H9 (cell line): ENCODE measurements around the gene AGO1. TPM values are rescaled to one million over a fixed set of nuclear protein-coding genes. Genes with fewer than 3 reads are reported as not detected.
A peak's percentile ranks its signal among the peaks of the same experiment; 100 is the strongest.

Source experiments
- DNase-seq: peaks from one replicate; pipeline ENCODE4 v3.0.0-alpha.2; 2017
- H2AFZ ChIP-seq: one replicate; pipeline ENCODE4 v1.6.1; 2013; ENCODE audit warnings: mild to moderate bottlenecking, low read length, control low read depth, moderate library complexity
- H2AK5ac ChIP-seq: 2 replicates; pipeline ENCODE4 v1.6.1; 2013; ENCODE audit warnings: low read length, control low read depth, mixed read lengths; ENCODE audit not compliant: insufficient read length
- H2BK120ac ChIP-seq: one replicate; pipeline ENCODE4 v1.6.1; 2013; ENCODE audit warnings: low read depth, mild to moderate bottlenecking, low read length, control low read depth, inconsistent platforms; ENCODE audit not compliant: poor library complexity, severe bottlenecking
- H2BK12ac ChIP-seq: 2 replicates; pipeline ENCODE4 v1.6.1; 2013; ENCODE audit warnings: low read length, control low read depth, mixed read lengths, low read depth; ENCODE audit not compliant: insufficient read length
- H2BK15ac ChIP-seq: 2 replicates; pipeline ENCODE4 v1.6.1; 2013; ENCODE audit warnings: low read depth, low read length, control low read depth
- H2BK20ac ChIP-seq: one replicate; pipeline ENCODE4 v1.6.1; 2013; ENCODE audit warnings: low read depth, mild to moderate bottlenecking, low read length, control low read depth, inconsistent platforms; ENCODE audit not compliant: poor library complexity, severe bottlenecking
- H2BK5ac ChIP-seq: 2 replicates; pipeline ENCODE4 v1.6.1; 2013; ENCODE audit warnings: low read length, control low read depth, mixed read lengths; ENCODE audit not compliant: insufficient read length
- H3K14ac ChIP-seq: 2 replicates; pipeline ENCODE4 v1.6.1; 2013; ENCODE audit warnings: low read length, control low read depth; ENCODE audit not compliant: insufficient read depth
- H3K18ac ChIP-seq: 2 replicates; pipeline ENCODE4 v1.6.1; 2013; ENCODE audit warnings: low read depth, mild to moderate bottlenecking, mixed read lengths, low read length, control low read depth; ENCODE audit not compliant: insufficient read length
- H3K23ac ChIP-seq: 2 replicates; pipeline ENCODE4 v1.6.1; 2013; ENCODE audit warnings: low read length, control low read depth, mixed read lengths, low read depth; ENCODE audit not compliant: insufficient read length
- H3K23me2 ChIP-seq: 2 replicates; pipeline ENCODE4 v1.6.1; 2013; ENCODE audit warnings: low read depth, mild to moderate bottlenecking, mixed read lengths, low read length, control low read depth; ENCODE audit not compliant: insufficient read length, poor library complexity, severe bottlenecking
- H3K27ac ChIP-seq: 2 replicates; pipeline ENCODE4 v1.5.1; 2013; ENCODE audit warnings: low read length, control low read depth, mixed read lengths, low read depth; ENCODE audit not compliant: insufficient read length
- H3K27me3 ChIP-seq: 2 replicates; pipeline ENCODE4 v1.6.1; 2013; ENCODE audit warnings: low read length, control low read depth, inconsistent platforms; ENCODE audit not compliant: insufficient read depth
- H3K4ac ChIP-seq: 2 replicates; pipeline ENCODE4 v1.6.1; 2013; ENCODE audit warnings: low read depth, mild to moderate bottlenecking, control low read depth, inconsistent platforms, low read length, moderate library complexity
- H3K4me1 ChIP-seq: 2 replicates; pipeline ENCODE4 v1.6.1; 2013; ENCODE audit warnings: low read length, control low read depth, inconsistent platforms; ENCODE audit not compliant: insufficient read depth
- H3K4me2 ChIP-seq: 2 replicates; pipeline ENCODE4 v1.6.1; 2013; ENCODE audit warnings: low read length, control low read depth, mixed read lengths; ENCODE audit not compliant: insufficient read length, insufficient read depth
- H3K56ac ChIP-seq: 2 replicates; pipeline ENCODE4 v1.6.1; 2013; ENCODE audit warnings: low read depth, mild to moderate bottlenecking, mixed read lengths, low read length, control low read depth; ENCODE audit not compliant: insufficient read length
- H3K79me1 ChIP-seq: 2 replicates; pipeline ENCODE4 v1.6.1; 2013; ENCODE audit warnings: low read depth, mild to moderate bottlenecking, moderate library complexity, low read length, control low read depth, inconsistent platforms; ENCODE audit not compliant: insufficient read depth, poor library complexity, severe bottlenecking
- H3K79me2 ChIP-seq: 2 replicates; pipeline ENCODE4 v1.6.1; 2013; ENCODE audit warnings: low read length, control low read depth, inconsistent platforms; ENCODE audit not compliant: insufficient read depth
- H3K9ac ChIP-seq: 2 replicates; pipeline ENCODE4 v1.6.1; 2013; ENCODE audit warnings: low read length, control low read depth, mixed read lengths; ENCODE audit not compliant: insufficient read length; ENCODE audit errors: extremely low read depth
- H3K9me3 ChIP-seq: one replicate; pipeline ENCODE4 v1.6.1; 2013; ENCODE audit warnings: low read depth, low read length, inconsistent platforms; ENCODE audit not compliant: control insufficient read depth
- H3T11ph ChIP-seq: one replicate; pipeline ENCODE4 v1.6.1; 2013; ENCODE audit warnings: mild to moderate bottlenecking, low read length, control low read depth, inconsistent platforms
- H4K20me1 ChIP-seq: one replicate; pipeline ENCODE4 v1.6.1; 2013; ENCODE audit not compliant: control insufficient read depth, insufficient read length, insufficient read depth
- H4K5ac ChIP-seq: 2 replicates; pipeline ENCODE4 v1.6.1; 2013; ENCODE audit warnings: low read depth, mild to moderate bottlenecking, mixed read lengths, low read length, control low read depth; ENCODE audit not compliant: insufficient read length
- H4K8ac ChIP-seq: replicated peaks from 2 replicates; pipeline ENCODE4 v1.6.1; 2013; ENCODE audit warnings: low read length, control low read depth, mixed read lengths, low read depth; ENCODE audit not compliant: insufficient read length
- H4K91ac ChIP-seq: 2 replicates; pipeline ENCODE4 v1.6.1; 2013; ENCODE audit warnings: low read depth, mild to moderate bottlenecking, moderate library complexity, mixed read lengths, low read length, control low read depth; ENCODE audit not compliant: insufficient read length
- H3K27ac Mint-ChIP-seq, 3 experiments: 2 replicates in 2 of 3; 3 replicates in 1 of 3; pipeline ENCODE4 v1.8.0; 2020 to 2021; ENCODE audit warnings: mixed read lengths in 3 of 3, mild to moderate bottlenecking in 1 of 3, moderate library complexity in 1 of 3
- H3K27me3 Mint-ChIP-seq: 2 replicates; pipeline ENCODE4 v1.8.0; 2021; ENCODE audit warnings: low read depth, mild to moderate bottlenecking, moderate library complexity, mixed read lengths
- H3K36me3 Mint-ChIP-seq, 3 experiments: 2 replicates in 2 of 3; 3 replicates in 1 of 3; pipeline ENCODE4 v1.8.0; 2020 to 2021; ENCODE audit warnings: low read depth in 3 of 3, mixed read lengths in 3 of 3; ENCODE audit not compliant: insufficient read depth in 1 of 3
- H3K4me1 Mint-ChIP-seq, 2 experiments: 2 replicates each; pipeline ENCODE4 v1.8.0; 2020; ENCODE audit warnings: mixed read lengths in 2 of 2
- H3K4me3 Mint-ChIP-seq, 2 experiments: 2 replicates in 1 of 2; 3 replicates in 1 of 2; pipeline ENCODE4 v1.8.0; 2020 to 2021; ENCODE audit warnings: mild to moderate bottlenecking in 2 of 2, mixed read lengths in 2 of 2, moderate library complexity in 1 of 2
- H3K9me3 Mint-ChIP-seq, 2 experiments: 2 replicates in 1 of 2; 3 replicates in 1 of 2; pipeline ENCODE4 v1.8.0; 2020; ENCODE audit warnings: mild to moderate bottlenecking in 2 of 2, mixed read lengths in 2 of 2, moderate library complexity in 1 of 2
- WGBS: extraction: QIAGEN DNeasy Blood & Tissue Kit; methylation state at CpG from one replicate; pipeline ENCODE4 v1.1.7; 2013; ENCODE audit warnings: missing lambda C conversion rate, low lambda C conversion rate, mixed read lengths; ENCODE audit not compliant: insufficient read length; ENCODE audit errors: extremely low coverage; 5-methylcytosine and 5-hydroxymethylcytosine counted together
- total RNA-seq: library from RNA; stranded (reverse); gene quantifications from 2 replicates; pipeline ENCODE4 v1.2.1, GENCODE V29; 2021
- TF ChIP-seq, protein P1 (sequence below): fragments of 200-600 bp; sonication (generic); conservative IDR thresholded peaks from 3 replicates; pipeline ENCODE4 v1.8.0; 2021; ENCODE audit warnings: antibody characterized with exemption, mild to moderate bottlenecking

AGO1 gene
- total RNA-seq, 1 experiment from 2014 or later: 74.2 TPM

DNA sequence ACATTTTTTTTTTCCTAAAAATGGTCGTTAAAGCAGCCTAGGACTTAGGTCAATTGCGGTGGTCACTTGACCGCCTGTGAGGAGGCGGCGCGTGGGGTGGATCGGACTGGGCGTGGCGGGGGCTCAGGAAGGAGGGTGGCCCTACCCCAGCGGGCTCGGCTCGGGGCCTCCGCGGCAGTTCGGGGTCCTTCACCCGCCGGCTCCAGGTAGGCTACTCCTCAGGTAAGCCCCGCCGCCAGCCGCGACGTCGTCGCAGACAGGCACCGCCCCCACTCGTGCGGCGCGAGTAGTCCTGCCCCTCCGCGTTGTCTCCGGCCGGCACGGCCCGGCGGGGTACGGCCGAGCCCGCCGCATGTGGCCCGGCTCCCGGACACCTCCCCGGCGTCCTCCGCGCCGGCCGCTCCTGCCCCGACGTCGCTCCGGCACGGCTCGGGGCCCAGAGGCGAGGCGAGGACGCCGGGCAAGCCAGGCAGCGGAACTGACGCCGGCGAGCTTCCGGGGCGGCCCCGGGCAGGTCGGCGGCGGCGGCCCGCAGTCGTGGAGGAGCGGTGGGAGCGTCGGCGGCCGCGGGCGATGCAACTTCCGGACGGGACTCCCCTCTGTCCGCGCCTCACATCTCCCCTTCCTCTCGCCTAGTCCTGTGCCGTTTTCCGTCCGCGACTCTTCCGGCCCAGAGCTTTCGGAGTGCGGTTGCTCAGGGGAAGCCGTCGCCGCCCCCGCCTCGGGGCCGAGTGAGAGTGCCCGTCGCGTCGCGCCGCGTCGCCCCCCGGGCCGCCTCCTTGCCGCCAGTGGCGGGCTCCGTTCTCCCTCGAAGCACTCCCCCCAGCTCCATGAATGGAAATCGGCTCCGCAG lies 47.8 kb downstream of the AGO1 start, which contains the start of gene AGO3:
Gene AGO3 (plus strand): TSS at position 513 of the 853 bp plus-strand sequence. CDS start 322 bp downstream, at position 835.
- Histone ChIP-seq H4K8ac (no peak within 1 kb of the TSS), H3K79me2 (peaks cover 12% of the 10 kb centered on the region; the same call in 1 of the 2 replicates), H2BK15ac (no peak within 1 kb of the TSS; the same call in 1 of the 2 replicates), H4K91ac (no peak within 1 kb of the TSS), H3K56ac (no peak within 1 kb of the TSS), H2BK20ac (no peak within 1 kb of the TSS), H3K18ac (peak within 1 kb of the TSS; percentile 49), H4K5ac (no peak within 1 kb of the TSS), H3K27ac (peak within 1 kb of the TSS; percentile 68), H3K9me3 (no peaks in the 10 kb centered on the region), H3K4me1 (no peaks in the 10 kb centered on the region), H4K20me1 (no peaks in the 10 kb centered on the region), H3K27me3 (no peaks in the 10 kb centered on the region), H2AK5ac (no peak within 1 kb of the TSS), H3K14ac (peak within 1 kb of the TSS; percentile 89), H3K23me2 (peaks cover 11% of the 10 kb centered on the region), H2BK12ac (no peak within 1 kb of the TSS), H3K9ac (peak within 1 kb of the TSS; percentile 88), H2AFZ (no peak within 1 kb of the TSS), H2BK120ac (no peak within 1 kb of the TSS), H3K4me2 (peak within 1 kb of the TSS; percentile 97), H3K23ac (no peak within 1 kb of the TSS), H3K4ac (no peak within 1 kb of the TSS; the same call in 1 of the 2 replicates), H3T11ph (no peak within 1 kb of the TSS), H3K79me1 (no peaks in the 10 kb centered on the region), H2BK5ac (no peak within 1 kb of the TSS)
- WGBS: no CpG with 5 or more reads among the region's 112 CpGs
- peak within 1 kb of the TSS; percentile 94 to 98 for H3K4me3 Mint-ChIP-seq
- H3K4me1 Mint-ChIP-seq: peaks cover 28 to 32% of the 10 kb centered on the region in 2 experiments
- peak; percentile 87 for DNase-seq
- no peaks in the 10 kb centered on the region for H3K9me3 Mint-ChIP-seq
- H3K36me3 Mint-ChIP-seq: peaks cover 0 to 2% (median 0%) of the 10 kb centered on the region in 3 experiments; a peak in 3 of 7 replicates
- H3K27ac Mint-ChIP-seq: peak within 1 kb of the TSS; percentile 97 to 98 (median 98)
- TF ChIP-seq, protein P1, sequence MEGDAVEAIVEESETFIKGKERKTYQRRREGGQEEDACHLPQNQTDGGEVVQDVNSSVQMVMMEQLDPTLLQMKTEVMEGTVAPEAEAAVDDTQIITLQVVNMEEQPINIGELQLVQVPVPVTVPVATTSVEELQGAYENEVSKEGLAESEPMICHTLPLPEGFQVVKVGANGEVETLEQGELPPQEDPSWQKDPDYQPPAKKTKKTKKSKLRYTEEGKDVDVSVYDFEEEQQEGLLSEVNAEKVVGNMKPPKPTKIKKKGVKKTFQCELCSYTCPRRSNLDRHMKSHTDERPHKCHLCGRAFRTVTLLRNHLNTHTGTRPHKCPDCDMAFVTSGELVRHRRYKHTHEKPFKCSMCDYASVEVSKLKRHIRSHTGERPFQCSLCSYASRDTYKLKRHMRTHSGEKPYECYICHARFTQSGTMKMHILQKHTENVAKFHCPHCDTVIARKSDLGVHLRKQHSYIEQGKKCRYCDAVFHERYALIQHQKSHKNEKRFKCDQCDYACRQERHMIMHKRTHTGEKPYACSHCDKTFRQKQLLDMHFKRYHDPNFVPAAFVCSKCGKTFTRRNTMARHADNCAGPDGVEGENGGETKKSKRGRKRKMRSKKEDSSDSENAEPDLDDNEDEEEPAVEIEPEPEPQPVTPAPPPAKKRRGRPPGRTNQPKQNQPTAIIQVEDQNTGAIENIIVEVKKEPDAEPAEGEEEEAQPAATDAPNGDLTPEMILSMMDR: no peak
- no peaks in the 10 kb centered on the region; the same call in 1 of the 2 replicates for H3K27me3 Mint-ChIP-seq
